SK-N-SH treated with all-trans-retinoic acid at 6 μM for 48 hours (cell line): Measurements from ENCODE around the gene TNFSF13.

Experiments
- ATAC-seq: fragments of 200-7000 bp; cut with Tn5 transposase; 3 replicates; pipeline ENCODE4 v1.9.1; 2020; ENCODE audit warnings: mild to moderate bottlenecking, moderate library complexity
- BACH2 ChIP-seq: fragments of 250-450 bp; sonication (Bioruptor Pico); IDR thresholded peaks from 2 replicates; pipeline ENCODE4 v1.9.0; 2021; ENCODE audit warnings: mild to moderate bottlenecking, borderline replicate concordance
- CREB5 ChIP-seq: fragments of 250-450 bp; sonication (Bioruptor Pico); IDR thresholded peaks from 2 replicates; pipeline ENCODE4 v1.5.1; 2020; ENCODE audit warnings: low read depth, mild to moderate bottlenecking, moderate library complexity
- CSDC2 ChIP-seq: fragments of 250-450 bp; sonication (Bioruptor Pico); IDR thresholded peaks from 2 replicates; pipeline ENCODE4 v1.5.0; 2020; ENCODE audit warnings: mild to moderate bottlenecking, moderate library complexity
- CSRNP3 ChIP-seq: fragments of 250-450 bp; sonication (Bioruptor Pico); IDR thresholded peaks from 2 replicates; pipeline ENCODE4 v1.5.1; 2021; ENCODE audit warnings: mild to moderate bottlenecking, moderate library complexity
- ESRRG ChIP-seq: fragments of 250-450 bp; sonication (Bioruptor Pico); IDR thresholded peaks from 2 replicates; pipeline ENCODE4 v1.6.1; 2021; ENCODE audit warnings: mild to moderate bottlenecking
- GLIS3 ChIP-seq: fragments of 250-450 bp; sonication (Bioruptor Pico); IDR thresholded peaks from 2 replicates; pipeline ENCODE4 v1.5.0; 2020; ENCODE audit warnings: mild to moderate bottlenecking, moderate library complexity
- ISL1 ChIP-seq: fragments of 250-450 bp; sonication (Bioruptor Pico); IDR thresholded peaks from 2 replicates; pipeline ENCODE4 v2.1.2; 2022; ENCODE audit warnings: mild to moderate bottlenecking, moderate library complexity
- OSR1 ChIP-seq: fragments of 250-450 bp; sonication (Bioruptor Pico); IDR thresholded peaks from 2 replicates; pipeline ENCODE4 v1.8.0; 2022; ENCODE audit warnings: moderate library complexity, mild to moderate bottlenecking, inconsistent platforms
- PPARA ChIP-seq: fragments of 250-450 bp; sonication (Bioruptor Pico); IDR thresholded peaks from 2 replicates; pipeline ENCODE4 v1.5.0; 2020; ENCODE audit warnings: mild to moderate bottlenecking, borderline replicate concordance
- RARB ChIP-seq: fragments of 250-450 bp; sonication (Bioruptor Pico); IDR thresholded peaks from 2 replicates; pipeline ENCODE4 v1.8.0; 2021; ENCODE audit warnings: mild to moderate bottlenecking, moderate library complexity
- TCF4 ChIP-seq: fragments of 250-450 bp; sonication (Bioruptor Pico); IDR thresholded peaks from 2 replicates; pipeline ENCODE4 v1.8.0; 2021; ENCODE audit warnings: mild to moderate bottlenecking, moderate library complexity, borderline replicate concordance
- TOX ChIP-seq: fragments of 250-450 bp; sonication (Bioruptor Pico); IDR thresholded peaks from 2 replicates; pipeline ENCODE4 v1.8.0; 2021; ENCODE audit warnings: mild to moderate bottlenecking, moderate library complexity, borderline replicate concordance
- TSHZ2 ChIP-seq: fragments of 250-450 bp; sonication (Bioruptor Pico); IDR thresholded peaks from 2 replicates; pipeline ENCODE4 v1.5.0; 2020; ENCODE audit warnings: mild to moderate bottlenecking, moderate library complexity
- ZC3H10 ChIP-seq: fragments of 250-450 bp; sonication (Bioruptor Pico); IDR thresholded peaks from 2 replicates; pipeline ENCODE4 v1.5.1; 2021; ENCODE audit warnings: mild to moderate bottlenecking, moderate library complexity
- ZFP3 ChIP-seq: fragments of 250-450 bp; sonication (Bioruptor Pico); IDR thresholded peaks from 2 replicates; pipeline ENCODE4 v1.5.0; 2020; ENCODE audit warnings: mild to moderate bottlenecking, moderate library complexity
- ZFP30 ChIP-seq: fragments of 450-650 bp; formaldehyde crosslinking; IDR thresholded peaks from 2 replicates; pipeline ENCODE4 v1.5.0; 2022; ENCODE audit warnings: mild to moderate bottlenecking, moderate library complexity
- ZNF565 ChIP-seq: fragments of 450-650 bp; formaldehyde crosslinking; conservative IDR thresholded peaks from 2 replicates; pipeline ENCODE4 v1.5.0; 2020; ENCODE audit warnings: low read depth, mild to moderate bottlenecking, moderate library complexity
- ZNF70 ChIP-seq: fragments of 450-650 bp; formaldehyde crosslinking; IDR thresholded peaks from 2 replicates; pipeline ENCODE4 v1.5.0; 2020; ENCODE audit warnings: mild to moderate bottlenecking, moderate library complexity
- ZNF8 ChIP-seq: fragments of 450-650 bp; formaldehyde crosslinking; IDR thresholded peaks from 2 replicates; pipeline ENCODE4 v1.5.0; 2020; ENCODE audit warnings: mild to moderate bottlenecking, moderate library complexity

The TNFSF13 gene

GRCh38 chr17:7515911-7516610 is 42.5 kb upstream of the TNFSF13 start:
- no peak for ATAC-seq
- TF ChIP-seq CREB5 (CRISPR knock-in tag) = no peak
- TF ChIP-seq ISL1 (CRISPR knock-in tag) = no peak
- no peak for TF ChIP-seq TCF4 (CRISPR knock-in tag)
- no peak for TF ChIP-seq CSRNP3 (CRISPR knock-in tag)
- no peak for TF ChIP-seq ZFP3 (CRISPR knock-in tag)
- TF ChIP-seq PPARA (CRISPR knock-in tag) = no peak
- no peak for TF ChIP-seq BACH2
- TF ChIP-seq, all 23 proteins: peak for 0

- TF ChIP-seq ISL1 (CRISPR knock-in tag) (no peak), BACH2 (no peak), ZFP30 (CRISPR knock-in tag) (no peak)
- ATAC-seq = no peak; the same call in 1 of the 3 replicates
These were observed 35.5 kb upstream of the TNFSF13 start for GRCh38 chr17:7523033-7523432.

GRCh38 chr17:7528842-7529241 is 29.7 kb upstream of the TNFSF13 start:
- TF ChIP-seq ISL1 (CRISPR knock-in tag) (no peak), ZNF565 (no peak), TCF4 (CRISPR knock-in tag) (no peak), BACH2 (no peak), ZC3H10 (CRISPR knock-in tag) (no peak), OSR1 (no peak), CREB5 (CRISPR knock-in tag) (no peak), PPARA (CRISPR knock-in tag) (no peak), TOX (CRISPR knock-in tag) (no peak), ZNF8 (CRISPR knock-in tag) (no peak), ESRRG (CRISPR knock-in tag) (no peak), ZFP30 (CRISPR knock-in tag) (no peak), RARB (no peak), TSHZ2 (CRISPR knock-in tag) (no peak), ZNF70 (CRISPR knock-in tag) (no peak)
- ATAC-seq = no peak

GRCh38 chr17:7530023-7530900 is 28.3 kb upstream of the TNFSF13 start:
- no peak for TF ChIP-seq TCF4 (CRISPR knock-in tag)
- ATAC-seq = no peak

- ATAC-seq = no peak
- no peak for TF ChIP-seq ZFP3 (CRISPR knock-in tag)
- TF ChIP-seq ZC3H10 (CRISPR knock-in tag) = no peak
- TF ChIP-seq ZFP30 (CRISPR knock-in tag) = no peak
- TF ChIP-seq CREB5 (CRISPR knock-in tag) = no peak
- TF ChIP-seq PPARA (CRISPR knock-in tag) = no peak
- TF ChIP-seq CSDC2 = no peak
- TF ChIP-seq RARB = no peak
- no peak for TF ChIP-seq GLIS3 (CRISPR knock-in tag)
- no peak for TF ChIP-seq TCF4 (CRISPR knock-in tag)
- TF ChIP-seq, all 23 proteins: peak for 0
These were observed 20.5 kb upstream of the TNFSF13 start for GRCh38 chr17:7538050-7538449.
